Prostate gland (tissue), 2 donors: Measurements from ENCODE around the gene SEC31B.

Source experiments
- POLR2A ChIP-seq: fragments of 450-650 bp; IDR thresholded peaks from one replicate; pipeline ENCODE4 v1.6.1; 2016; ENCODE audit warnings: antibody characterized with exemption, mild to moderate bottlenecking
- POLR2AphosphoS5 ChIP-seq: sonication (generic); formaldehyde crosslinking; IDR thresholded peaks from one replicate; pipeline ENCODE4 v1.6.1; 2017; ENCODE audit warnings: antibody characterized with exemption
- TF ChIP-seq, protein P1 (sequence below), 4 experiments: fragments of 200-600 bp in 2 of 4; fragments of 450-650 bp in 2 of 4; sonication (generic) in 2 of 4; IDR thresholded peaks; 1 replicate in 3 of 4; 2 replicates in 1 of 4; pipeline ENCODE4 v1.5.1; 2016 to 2019; ENCODE audit warnings: antibody characterized with exemption in 4 of 4, mild to moderate bottlenecking in 2 of 4, moderate library complexity in 2 of 4

DNA sequence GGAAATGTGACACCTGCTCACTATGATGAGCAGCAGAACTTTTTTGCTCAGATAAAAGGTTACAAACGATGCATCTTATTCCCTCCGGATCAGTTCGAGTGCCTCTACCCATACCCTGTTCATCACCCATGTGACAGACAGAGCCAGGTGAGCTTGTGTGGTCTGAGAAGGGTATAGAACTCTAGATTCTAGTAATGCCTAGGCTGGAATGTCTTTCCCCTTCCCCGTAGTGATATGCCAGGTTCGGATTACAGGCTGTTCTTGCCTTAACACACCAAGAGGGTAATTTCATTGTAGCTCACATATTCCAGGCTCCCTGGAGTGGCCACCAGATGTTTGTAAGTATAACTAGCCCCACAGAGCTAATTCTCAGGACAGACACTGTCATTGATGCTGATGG lies 25.3 kb upstream of the SEC31B start:
- TF ChIP-seq, protein P1, sequence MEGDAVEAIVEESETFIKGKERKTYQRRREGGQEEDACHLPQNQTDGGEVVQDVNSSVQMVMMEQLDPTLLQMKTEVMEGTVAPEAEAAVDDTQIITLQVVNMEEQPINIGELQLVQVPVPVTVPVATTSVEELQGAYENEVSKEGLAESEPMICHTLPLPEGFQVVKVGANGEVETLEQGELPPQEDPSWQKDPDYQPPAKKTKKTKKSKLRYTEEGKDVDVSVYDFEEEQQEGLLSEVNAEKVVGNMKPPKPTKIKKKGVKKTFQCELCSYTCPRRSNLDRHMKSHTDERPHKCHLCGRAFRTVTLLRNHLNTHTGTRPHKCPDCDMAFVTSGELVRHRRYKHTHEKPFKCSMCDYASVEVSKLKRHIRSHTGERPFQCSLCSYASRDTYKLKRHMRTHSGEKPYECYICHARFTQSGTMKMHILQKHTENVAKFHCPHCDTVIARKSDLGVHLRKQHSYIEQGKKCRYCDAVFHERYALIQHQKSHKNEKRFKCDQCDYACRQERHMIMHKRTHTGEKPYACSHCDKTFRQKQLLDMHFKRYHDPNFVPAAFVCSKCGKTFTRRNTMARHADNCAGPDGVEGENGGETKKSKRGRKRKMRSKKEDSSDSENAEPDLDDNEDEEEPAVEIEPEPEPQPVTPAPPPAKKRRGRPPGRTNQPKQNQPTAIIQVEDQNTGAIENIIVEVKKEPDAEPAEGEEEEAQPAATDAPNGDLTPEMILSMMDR (IDR thresholded peaks at IDR 0.05), result no peak
- TF ChIP-seq POLR2AphosphoS5, result no peak
- TF ChIP-seq POLR2A, result no peak
